SK-N-SH (cell line): ENCODE data around the gene NOTCH4.

Experiments used
- POLR2AphosphoS5 ChIP-seq: IDR thresholded peaks from 2 replicates; pipeline ENCODE4 v1.6.1; 2012; ENCODE audit warnings: low read depth, low read length
- SMC3 ChIP-seq: IDR thresholded peaks from 2 replicates; pipeline ENCODE4 v1.6.1; 2012; ENCODE audit warnings: low read depth, low read length, improper control_type of control experiment
- YY1 ChIP-seq: IDR thresholded peaks from 2 replicates; pipeline ENCODE4 v1.4.0; 2012; ENCODE audit warnings: low read depth, mild to moderate bottlenecking
- TF ChIP-seq, protein P1 (sequence below): fragments of 150-350 bp; IDR thresholded peaks from 2 replicates; pipeline ENCODE4 v1.6.1; 2017; ENCODE audit warnings: antibody characterized with exemption, low read length, low read depth, borderline replicate concordance
- TF ChIP-seq, protein P2 (sequence below): fragments of 200-600 bp; sonication (generic); IDR thresholded peaks from 2 replicates; pipeline ENCODE4 v1.6.1; 2017; ENCODE audit warnings: antibody characterized with exemption, mild to moderate bottlenecking, moderate library complexity

DNA sequence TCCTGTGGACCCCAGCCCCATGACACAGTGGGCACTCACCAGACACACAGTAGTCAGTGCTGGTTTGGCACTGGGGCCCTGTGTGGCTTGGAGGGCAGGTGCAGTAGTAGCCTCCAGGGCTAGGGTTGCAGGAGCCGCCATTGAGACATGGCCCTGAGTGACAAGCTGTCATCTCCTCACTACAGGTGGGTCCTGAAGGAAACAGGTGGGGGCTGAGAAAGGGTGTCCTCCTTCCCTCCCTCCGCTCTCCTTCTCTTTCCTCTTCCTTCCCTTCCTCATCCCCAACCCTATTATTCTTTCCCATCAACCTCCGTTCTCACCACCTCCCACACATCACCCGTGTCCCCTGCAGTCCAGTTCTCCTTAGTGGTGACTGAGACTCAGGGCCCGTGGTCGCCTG lies 10.2 kb downstream of the NOTCH4 start:
- TF ChIP-seq POLR2AphosphoS5 (no peak), SMC3 (no peak), YY1 (no peak)
- TF ChIP-seq, protein P1, sequence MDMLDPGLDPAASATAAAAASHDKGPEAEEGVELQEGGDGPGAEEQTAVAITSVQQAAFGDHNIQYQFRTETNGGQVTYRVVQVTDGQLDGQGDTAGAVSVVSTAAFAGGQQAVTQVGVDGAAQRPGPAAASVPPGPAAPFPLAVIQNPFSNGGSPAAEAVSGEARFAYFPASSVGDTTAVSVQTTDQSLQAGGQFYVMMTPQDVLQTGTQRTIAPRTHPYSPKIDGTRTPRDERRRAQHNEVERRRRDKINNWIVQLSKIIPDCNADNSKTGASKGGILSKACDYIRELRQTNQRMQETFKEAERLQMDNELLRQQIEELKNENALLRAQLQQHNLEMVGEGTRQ = no peak
- TF ChIP-seq, protein P2, sequence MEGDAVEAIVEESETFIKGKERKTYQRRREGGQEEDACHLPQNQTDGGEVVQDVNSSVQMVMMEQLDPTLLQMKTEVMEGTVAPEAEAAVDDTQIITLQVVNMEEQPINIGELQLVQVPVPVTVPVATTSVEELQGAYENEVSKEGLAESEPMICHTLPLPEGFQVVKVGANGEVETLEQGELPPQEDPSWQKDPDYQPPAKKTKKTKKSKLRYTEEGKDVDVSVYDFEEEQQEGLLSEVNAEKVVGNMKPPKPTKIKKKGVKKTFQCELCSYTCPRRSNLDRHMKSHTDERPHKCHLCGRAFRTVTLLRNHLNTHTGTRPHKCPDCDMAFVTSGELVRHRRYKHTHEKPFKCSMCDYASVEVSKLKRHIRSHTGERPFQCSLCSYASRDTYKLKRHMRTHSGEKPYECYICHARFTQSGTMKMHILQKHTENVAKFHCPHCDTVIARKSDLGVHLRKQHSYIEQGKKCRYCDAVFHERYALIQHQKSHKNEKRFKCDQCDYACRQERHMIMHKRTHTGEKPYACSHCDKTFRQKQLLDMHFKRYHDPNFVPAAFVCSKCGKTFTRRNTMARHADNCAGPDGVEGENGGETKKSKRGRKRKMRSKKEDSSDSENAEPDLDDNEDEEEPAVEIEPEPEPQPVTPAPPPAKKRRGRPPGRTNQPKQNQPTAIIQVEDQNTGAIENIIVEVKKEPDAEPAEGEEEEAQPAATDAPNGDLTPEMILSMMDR = no peak
